ENCODE data around the gene TIMM17A.

GRCh38 chr1:201954263-201955008, 867 bp upstream of the TIMM17A start:
- TF ChIP-seq CTCF (conservative IDR thresholded peaks at IDR 0.05; ENCODE audit: low read depth, low read length) (no peak), MAZ (IDR thresholded peaks at IDR 0.05; ENCODE audit: borderline replicate concordance, low read depth, low read length) (no peak), POLR2A (IDR thresholded peaks at IDR 0.05; ENCODE audit: low read depth, low read length) (no peak), FOS (IDR thresholded peaks at IDR 0.05; ENCODE audit: low read depth, low read length) (no peak), SMC3 (IDR thresholded peaks at IDR 0.05; ENCODE audit: low read depth, low read length) (no peak), RFX5 (IDR thresholded peaks at IDR 0.05; ENCODE audit: low read depth, low read length) (no peak), RAD21 (IDR thresholded peaks at IDR 0.05; ENCODE audit: low read length) (no peak), MAFK (IDR thresholded peaks at IDR 0.05; ENCODE audit: low read depth, low read length) (no peak), NFE2L2 (IDR thresholded peaks at IDR 0.05; ENCODE audit: low read depth, low read length) (no peak), RCOR1 (IDR thresholded peaks at IDR 0.05; ENCODE audit: insufficient replicate concordance, low read length) (no peak), USF2 (IDR thresholded peaks at IDR 0.05; ENCODE audit: low read depth, low read length) (no peak)
- TF ChIP-seq, protein P1, sequence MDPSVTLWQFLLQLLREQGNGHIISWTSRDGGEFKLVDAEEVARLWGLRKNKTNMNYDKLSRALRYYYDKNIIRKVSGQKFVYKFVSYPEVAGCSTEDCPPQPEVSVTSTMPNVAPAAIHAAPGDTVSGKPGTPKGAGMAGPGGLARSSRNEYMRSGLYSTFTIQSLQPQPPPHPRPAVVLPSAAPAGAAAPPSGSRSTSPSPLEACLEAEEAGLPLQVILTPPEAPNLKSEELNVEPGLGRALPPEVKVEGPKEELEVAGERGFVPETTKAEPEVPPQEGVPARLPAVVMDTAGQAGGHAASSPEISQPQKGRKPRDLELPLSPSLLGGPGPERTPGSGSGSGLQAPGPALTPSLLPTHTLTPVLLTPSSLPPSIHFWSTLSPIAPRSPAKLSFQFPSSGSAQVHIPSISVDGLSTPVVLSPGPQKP (IDR thresholded peaks at IDR 0.05; ENCODE audit: borderline replicate concordance, low read depth, low read length), result no peak

All from IMR-90 (cell line).